22Rv1 (cell line): ENCODE results near the gene PDE2A.

Source experiments
- H3K27ac ChIP-seq: fragments of 450-650 bp; 2 replicates; pipeline ENCODE4 v1.5.1; 2017
- ZFX ChIP-seq: fragments of 450-650 bp; IDR thresholded peaks from 2 replicates; pipeline ENCODE4 v1.6.1; 2017; ENCODE audit warnings: antibody characterized with exemption, borderline replicate concordance
- TF ChIP-seq, protein P1 (sequence below): fragments of 450-650 bp; IDR thresholded peaks from 2 replicates; pipeline ENCODE4 v1.5.1; 2017; ENCODE audit warnings: mild to moderate bottlenecking

The PDE2A gene

DNA sequence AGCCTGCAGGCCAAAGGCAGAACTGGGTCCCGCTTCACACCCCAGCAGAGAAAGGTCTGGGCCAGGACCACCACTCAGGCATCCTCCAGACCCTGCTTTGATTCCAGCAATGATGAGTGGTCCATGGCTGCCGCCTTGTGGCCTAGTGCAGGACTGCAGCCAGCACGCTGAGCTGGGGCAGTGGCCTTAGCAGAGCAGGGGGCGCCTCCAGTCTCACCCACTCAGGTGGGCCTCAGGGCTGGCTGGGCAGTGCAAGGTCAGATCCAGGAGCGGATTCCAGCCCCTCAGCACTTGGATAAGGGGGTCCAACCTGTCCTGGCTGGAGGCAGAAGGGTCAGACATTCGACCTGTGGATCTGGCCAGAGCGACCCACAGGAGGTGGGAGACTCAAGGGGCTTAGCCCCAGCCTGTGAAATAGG lies 9.6 kb upstream of the PDE2A start:
- TF ChIP-seq ZFX, result no peak
- TF ChIP-seq, protein P1, sequence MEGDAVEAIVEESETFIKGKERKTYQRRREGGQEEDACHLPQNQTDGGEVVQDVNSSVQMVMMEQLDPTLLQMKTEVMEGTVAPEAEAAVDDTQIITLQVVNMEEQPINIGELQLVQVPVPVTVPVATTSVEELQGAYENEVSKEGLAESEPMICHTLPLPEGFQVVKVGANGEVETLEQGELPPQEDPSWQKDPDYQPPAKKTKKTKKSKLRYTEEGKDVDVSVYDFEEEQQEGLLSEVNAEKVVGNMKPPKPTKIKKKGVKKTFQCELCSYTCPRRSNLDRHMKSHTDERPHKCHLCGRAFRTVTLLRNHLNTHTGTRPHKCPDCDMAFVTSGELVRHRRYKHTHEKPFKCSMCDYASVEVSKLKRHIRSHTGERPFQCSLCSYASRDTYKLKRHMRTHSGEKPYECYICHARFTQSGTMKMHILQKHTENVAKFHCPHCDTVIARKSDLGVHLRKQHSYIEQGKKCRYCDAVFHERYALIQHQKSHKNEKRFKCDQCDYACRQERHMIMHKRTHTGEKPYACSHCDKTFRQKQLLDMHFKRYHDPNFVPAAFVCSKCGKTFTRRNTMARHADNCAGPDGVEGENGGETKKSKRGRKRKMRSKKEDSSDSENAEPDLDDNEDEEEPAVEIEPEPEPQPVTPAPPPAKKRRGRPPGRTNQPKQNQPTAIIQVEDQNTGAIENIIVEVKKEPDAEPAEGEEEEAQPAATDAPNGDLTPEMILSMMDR, result peak; percentile 90
- H3K27ac ChIP-seq, result no peak overlapping the region

DNA sequence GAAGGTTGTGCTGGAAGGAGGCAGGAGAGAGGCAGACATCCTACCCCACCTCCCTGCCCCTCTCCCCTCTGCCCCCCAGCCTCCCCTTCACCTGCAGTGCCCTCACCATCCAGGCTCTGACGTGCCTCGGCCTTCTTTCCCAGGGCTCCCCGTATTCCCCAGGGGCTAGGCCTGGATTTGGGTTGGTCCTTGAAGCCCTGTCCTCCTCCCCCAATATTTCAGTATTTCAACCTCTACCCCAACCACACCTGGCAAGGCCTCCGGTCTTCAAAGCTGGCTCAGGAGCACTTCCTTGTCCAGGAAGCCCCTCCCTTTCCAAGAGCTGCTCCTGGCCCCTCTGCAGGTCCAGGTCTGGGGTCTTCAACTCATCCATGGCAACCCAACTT lies 8.6 kb upstream of the PDE2A start:
- H3K27ac ChIP-seq, result no peak overlapping the region
- no peak for TF ChIP-seq ZFX
- TF ChIP-seq, protein P1, result no peak

DNA sequence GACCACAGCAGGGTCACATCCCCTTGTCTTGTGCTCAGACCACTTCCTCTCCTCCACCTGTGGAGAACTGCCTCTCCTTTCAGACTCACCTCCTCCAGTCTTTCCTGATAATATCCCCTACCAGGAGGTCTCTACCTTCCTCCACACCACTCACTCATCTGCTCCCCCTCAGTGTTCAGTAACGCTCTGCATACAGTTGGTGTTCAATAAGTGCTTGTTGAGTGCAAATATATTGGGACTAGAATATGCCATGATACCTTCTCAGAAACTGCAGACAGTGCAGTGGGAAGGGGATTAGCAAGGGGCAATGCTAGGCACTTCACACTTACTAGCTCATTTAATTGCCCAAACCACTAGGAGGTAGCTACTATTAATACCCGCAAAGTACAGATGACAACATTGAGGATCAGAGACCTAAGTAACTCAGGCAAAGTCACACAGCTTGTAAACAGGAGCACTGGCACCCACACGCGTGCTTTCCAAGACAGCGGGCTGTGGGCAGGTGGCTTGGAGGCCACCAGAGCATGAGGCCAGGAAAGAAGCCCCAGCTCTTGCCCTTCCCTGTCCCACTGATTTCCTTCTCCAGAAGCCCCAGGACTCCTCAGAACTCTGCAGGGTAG lies 8.1 kb upstream of the PDE2A start:
- H3K27ac ChIP-seq, result no peak overlapping the region
- TF ChIP-seq, protein P1, result no peak
- TF ChIP-seq ZFX, result no peak

DNA sequence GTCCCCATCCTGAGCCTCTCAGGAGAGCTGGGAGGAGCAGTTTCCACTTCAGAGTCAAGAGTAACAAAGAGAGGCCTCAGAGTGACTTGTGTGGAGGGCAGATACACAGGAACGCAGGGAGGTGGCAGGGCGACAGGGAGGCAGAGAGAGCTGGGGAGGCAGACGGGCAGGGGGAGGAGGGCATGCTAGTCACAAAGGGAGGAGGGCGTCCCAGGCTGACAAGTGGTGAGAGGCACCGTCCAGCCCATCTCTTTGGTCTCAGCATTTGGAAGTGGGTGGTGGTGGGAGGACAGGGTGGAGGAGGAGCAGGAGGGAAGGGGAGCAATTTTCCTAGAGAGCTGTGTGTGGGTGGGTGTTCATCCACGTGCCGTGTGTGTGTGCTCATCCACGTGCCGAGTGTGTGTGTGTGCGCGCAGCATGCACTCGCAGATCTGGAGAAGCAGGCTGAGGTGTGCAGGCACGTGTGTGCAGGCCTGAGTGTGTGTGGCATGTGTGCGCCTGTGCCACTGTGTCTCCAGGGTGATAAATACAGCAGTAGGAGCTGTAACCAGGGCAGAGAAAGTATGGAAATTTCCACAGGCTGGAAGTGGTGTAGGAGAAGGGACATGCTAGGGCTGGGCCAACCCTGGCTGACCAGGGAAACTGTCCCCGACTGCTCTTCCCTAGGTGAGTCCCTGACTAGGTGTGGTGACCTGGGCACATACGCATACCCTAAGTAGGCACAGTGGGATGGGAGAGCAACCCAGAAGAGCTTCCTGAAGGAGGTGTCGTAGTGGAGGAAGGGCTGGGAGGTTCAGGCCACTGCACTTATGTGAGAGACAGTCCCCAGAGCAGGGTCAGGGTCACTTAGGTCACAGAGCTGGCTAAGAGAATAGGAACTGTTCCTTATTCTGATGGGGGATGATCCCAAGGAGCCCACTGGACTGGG lies 7.3 kb upstream of the PDE2A start:
- H3K27ac ChIP-seq, result no peak overlapping the region
- TF ChIP-seq, protein P1, result no peak
- TF ChIP-seq ZFX, result no peak

DNA sequence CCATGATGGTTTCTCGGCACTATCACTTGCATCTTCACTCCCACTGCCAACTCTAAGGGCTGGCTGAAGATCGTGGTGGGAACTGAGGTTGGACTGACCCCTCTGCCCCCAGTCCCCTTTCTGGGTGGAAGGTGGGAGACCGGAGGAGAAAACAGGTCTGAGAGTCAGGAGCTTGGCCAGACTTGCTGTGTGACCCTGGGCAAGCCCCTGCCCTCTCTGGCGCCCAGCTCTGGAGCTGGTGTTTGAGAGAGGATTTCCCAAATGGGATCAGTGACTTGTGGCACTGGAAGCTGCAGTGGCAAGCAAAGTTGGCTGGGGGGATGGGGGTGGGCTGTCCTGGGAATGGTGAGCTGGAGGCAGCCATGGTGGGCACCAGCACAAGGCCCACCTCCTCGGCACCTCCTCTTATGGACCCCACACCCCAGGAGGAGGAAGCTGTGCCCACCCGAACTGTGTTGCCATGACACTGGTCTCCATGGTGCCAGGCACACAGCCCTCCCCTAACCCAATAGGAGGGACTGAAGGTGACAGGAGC lies 6.5 kb upstream of the PDE2A start:
- no peak overlapping the region for H3K27ac ChIP-seq
- TF ChIP-seq, protein P1, result no peak
- TF ChIP-seq ZFX, result no peak

DNA sequence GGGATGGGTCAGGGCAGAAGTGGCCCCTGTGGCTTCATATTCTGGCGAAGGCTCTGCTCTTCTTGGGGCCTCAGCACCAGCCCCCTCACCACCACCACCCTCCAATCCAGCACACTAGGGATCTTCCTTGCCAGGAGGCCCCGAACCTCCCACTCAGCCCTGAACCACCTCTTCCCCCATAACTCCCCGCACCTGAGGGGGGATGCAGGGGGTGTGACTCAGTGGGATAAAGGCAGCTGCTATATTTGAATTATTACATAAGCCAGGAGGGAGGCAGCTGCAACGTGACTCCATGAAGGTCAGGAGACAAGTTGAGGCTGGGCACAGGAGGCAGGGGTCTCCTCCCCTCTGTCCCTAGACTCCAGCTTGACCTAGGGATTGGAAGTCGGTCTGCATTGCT lies 5.6 kb upstream of the PDE2A start:
- H3K27ac ChIP-seq, result no peak overlapping the region
- no peak for TF ChIP-seq ZFX
- TF ChIP-seq, protein P1, result no peak

DNA sequence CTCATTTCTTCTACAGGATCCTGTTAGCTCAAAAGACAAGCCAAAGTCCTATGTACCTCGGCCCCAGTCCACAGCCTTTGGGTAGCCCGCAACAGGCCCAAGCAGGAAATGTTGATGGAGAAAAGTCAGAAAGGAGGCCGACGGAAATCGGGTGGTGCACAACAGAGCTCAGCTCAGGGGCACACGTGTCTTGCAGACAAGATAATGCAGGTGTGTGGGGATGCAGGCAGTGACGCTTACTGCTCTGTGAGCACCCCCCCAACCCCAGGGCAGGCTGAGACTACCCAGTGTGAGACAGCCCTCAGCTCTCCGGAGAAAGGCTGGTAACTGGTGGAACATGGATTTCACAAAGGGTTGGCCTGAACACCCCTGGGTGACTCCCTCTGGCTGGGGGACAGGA lies 4.3 kb upstream of the PDE2A start:
- TF ChIP-seq, protein P1, result no peak
- no peak for TF ChIP-seq ZFX
- no peak overlapping the region for H3K27ac ChIP-seq
